ENCODE data around the gene PRKACB.
"Not testable (repeated sequence)": the region's sequence is repeated elsewhere in the genome, so short reads cannot be mapped to it uniquely, and the experiment has no call there.

Gene PRKACB

DNA sequence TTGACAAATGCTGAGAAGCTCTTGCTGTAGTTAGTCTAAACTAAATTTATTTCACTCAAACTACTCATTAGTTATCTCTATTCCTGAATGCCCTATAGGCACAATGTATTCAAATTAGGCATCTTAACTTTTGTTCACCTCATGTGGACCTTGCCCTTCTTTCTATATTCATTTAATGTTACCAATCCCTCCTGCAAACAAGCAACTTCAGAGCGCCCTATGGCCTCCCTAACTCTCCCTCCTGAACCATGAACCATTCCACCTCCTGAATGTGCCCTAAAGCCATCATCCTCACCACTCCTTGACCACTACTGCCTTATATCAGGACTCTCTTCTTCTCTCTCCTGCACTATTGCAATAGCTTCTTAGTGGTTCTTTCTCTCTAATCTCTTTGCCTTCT lies 122.7 kb downstream of the PRKACB start:
- TF ChIP-seq JUND (IDR thresholded peaks at IDR 0.05; ENCODE audit: low read depth): no peak
- no peak for DNase-seq (ENCODE audit: low read depth in 1 of 2, low spot score in 1 of 2)
- in situ Hi-C loops (cut with HindIII; ENCODE audit: low pct_unique_long_range_greater_than_20kb, low sequenced_read_pairs): no loop called here

- in situ Hi-C loops (cut with HindIII; ENCODE audit: low pct_unique_long_range_greater_than_20kb, low sequenced_read_pairs): no loop called here
- no peak for TF ChIP-seq JUND (IDR thresholded peaks at IDR 0.05; ENCODE audit: low read depth)
- no peak for DNase-seq (ENCODE audit: low read depth in 1 of 2, low spot score in 1 of 2)
Observed at GRCh38 chr1:84267476-84267875, 123.4 kb downstream of the PRKACB start.

DNA sequence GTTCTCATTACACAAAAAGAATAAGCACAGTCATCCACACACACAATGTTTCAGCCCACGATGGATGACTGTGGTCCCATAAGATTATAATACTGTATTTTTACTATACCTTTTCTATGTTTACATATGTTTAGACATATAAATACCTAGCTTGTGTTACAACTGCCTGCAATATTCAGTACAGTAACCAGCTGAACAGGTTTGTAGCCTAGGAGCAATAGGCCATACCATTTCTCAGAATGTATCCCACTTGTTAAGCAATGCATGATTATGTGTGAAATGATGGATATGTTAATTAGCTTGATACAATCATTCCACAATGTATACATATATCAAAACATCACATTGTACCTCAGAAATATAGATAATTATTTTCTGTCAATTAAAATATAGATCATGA lies 124.3 kb downstream of the PRKACB start:
- no peak for TF ChIP-seq JUND (IDR thresholded peaks at IDR 0.05; ENCODE audit: low read depth)
- in situ Hi-C loops (cut with HindIII; ENCODE audit: low pct_unique_long_range_greater_than_20kb, low sequenced_read_pairs): no loop called here
- peak in 1 of 2 experiments; percentile 64 for DNase-seq (ENCODE audit: low read depth in 1 of 2, low spot score in 1 of 2)

GRCh38 chr1:84269306-84269705 lies 125.2 kb downstream of the PRKACB start:
- TF ChIP-seq JUND (IDR thresholded peaks at IDR 0.05; ENCODE audit: low read depth): no peak
- DNase-seq (ENCODE audit: low read depth in 1 of 2, low spot score in 1 of 2): no peak
- in situ Hi-C loops (cut with HindIII; ENCODE audit: low pct_unique_long_range_greater_than_20kb, low sequenced_read_pairs): no loop called here

DNA sequence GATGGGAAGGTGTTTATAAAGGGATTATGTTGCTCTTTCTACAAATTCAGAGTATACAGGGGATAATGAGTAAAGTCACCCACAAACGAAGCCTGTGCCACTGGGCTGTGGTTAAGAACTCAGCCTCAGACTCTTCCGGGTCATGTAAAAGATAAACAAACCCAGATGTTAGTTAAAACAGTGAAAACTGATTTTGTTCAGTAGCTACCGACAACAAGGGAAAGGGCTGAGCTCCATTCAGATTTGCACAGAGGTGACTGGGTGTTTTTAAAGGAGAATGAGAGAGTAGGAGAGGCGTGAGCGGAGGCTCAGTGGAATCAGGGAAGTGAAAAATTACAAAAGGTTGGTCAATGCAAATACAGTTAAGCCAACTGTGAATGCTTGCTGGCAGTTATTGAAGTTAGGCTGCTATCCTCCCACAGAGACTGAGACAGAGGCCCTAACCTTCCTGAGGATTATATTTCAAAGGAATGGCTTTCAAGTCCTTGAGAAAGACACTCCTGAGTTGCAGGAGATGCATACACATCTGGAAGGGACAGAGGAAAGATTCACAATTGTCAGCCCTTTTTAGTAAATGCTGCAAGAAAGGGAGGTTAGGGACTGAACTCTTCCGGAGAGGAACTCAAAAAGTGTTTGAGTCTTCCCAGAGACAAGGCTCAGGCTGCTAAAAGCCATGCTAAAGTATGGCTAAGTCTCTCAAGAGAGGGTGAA lies 127.5 kb downstream of the PRKACB start:
- DNase-seq (ENCODE audit: low read depth in 1 of 2, low spot score in 1 of 2): peak in 1 of 2 experiments; percentile 33
- TF ChIP-seq JUND (IDR thresholded peaks at IDR 0.05; ENCODE audit: low read depth): no peak
- in situ Hi-C loops (cut with HindIII; ENCODE audit: low pct_unique_long_range_greater_than_20kb, low sequenced_read_pairs): no loop called here

- in situ Hi-C loops (cut with HindIII; ENCODE audit: low pct_unique_long_range_greater_than_20kb, low sequenced_read_pairs): no loop called here
- no peak for TF ChIP-seq JUND (IDR thresholded peaks at IDR 0.05; ENCODE audit: low read depth)
- DNase-seq (ENCODE audit: low read depth in 1 of 2, low spot score in 1 of 2): peak in 1 of 2 experiments; percentile 49
Observed at GRCh38 chr1:84272401-84272800, 128.3 kb downstream of the PRKACB start.

DNA sequence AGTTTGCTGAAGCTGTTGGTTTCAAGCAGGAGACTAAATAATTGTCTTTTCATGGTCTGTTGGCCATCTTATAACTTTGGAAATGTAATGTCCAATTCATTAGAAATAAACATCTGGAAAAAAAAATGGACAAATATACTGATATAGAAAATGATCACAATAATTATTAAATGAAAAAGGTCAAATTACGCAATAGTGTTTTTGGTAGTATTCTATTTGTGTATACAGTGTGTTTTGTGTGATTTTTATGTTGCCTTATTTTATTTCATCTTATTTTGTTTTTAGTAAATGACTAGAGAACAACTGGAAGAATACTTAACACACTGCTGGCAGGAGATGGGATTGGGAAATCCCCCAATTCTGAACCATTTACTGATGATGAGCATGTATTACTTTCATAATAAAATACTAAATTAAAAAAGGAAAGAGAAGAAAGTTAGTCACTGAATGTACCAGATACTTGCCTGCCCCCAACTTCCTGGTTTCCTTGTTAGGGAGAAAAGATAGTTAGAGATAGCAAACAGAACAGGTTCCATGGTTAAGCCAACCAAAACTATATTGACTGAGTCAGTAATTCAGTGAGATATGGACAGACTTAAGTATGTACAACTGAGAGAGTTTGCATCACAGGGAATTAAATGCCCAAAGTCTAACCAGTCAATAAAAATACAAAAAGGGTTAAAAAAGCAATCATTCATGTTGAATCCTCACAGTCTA lies 133.4 kb downstream of the PRKACB start:
- TF ChIP-seq JUND (IDR thresholded peaks at IDR 0.05; ENCODE audit: low read depth): no peak
- DNase-seq (ENCODE audit: low read depth in 1 of 2, low spot score in 1 of 2): no peak
- in situ Hi-C loops (cut with HindIII; ENCODE audit: low pct_unique_long_range_greater_than_20kb, low sequenced_read_pairs): no loop called here

GRCh38 chr1:84278905-84279304 lies 134.8 kb downstream of the PRKACB start:
- TF ChIP-seq JUND (IDR thresholded peaks at IDR 0.05; ENCODE audit: low read depth): no peak
- in situ Hi-C loops (cut with HindIII; ENCODE audit: low pct_unique_long_range_greater_than_20kb, low sequenced_read_pairs): no loop called here
- DNase-seq (ENCODE audit: low read depth in 1 of 2, low spot score in 1 of 2): no peak

- DNase-seq (ENCODE audit: low read depth in 1 of 2, low spot score in 1 of 2): no peak
- TF ChIP-seq JUND (IDR thresholded peaks at IDR 0.05; ENCODE audit: low read depth): no peak
- in situ Hi-C loops (cut with HindIII; ENCODE audit: low pct_unique_long_range_greater_than_20kb, low sequenced_read_pairs): no loop called here
Observed at GRCh38 chr1:84280912-84281311, 136.8 kb downstream of the PRKACB start.

DNA sequence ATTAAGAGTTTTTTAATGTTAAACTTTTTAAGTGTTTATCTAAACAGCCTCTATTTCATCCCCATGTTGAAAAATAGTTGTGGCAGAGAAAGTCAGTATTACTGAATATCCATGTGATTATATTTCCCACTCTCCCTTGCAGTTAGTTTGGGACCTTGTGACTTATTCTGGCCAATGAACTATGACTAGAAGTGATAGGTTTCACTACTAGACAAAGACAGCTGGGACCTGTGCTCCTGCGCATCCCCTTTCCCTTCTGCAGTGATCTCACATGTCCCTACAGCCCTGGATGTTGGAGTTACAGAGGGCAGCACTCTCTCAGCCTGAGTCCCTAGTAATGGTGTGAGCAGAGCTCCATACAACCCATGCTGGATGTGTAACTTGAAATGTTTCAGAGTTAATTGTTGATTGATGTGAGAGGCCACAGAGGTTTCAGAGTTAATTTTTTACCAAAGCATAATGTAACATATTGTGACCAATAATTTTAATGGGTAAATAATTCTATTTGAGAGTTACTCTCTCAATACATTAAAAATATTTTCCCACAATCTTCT lies 138.8 kb downstream of the PRKACB start:
- DNase-seq (ENCODE audit: low read depth in 1 of 2, low spot score in 1 of 2): no peak
- in situ Hi-C loops (cut with HindIII; ENCODE audit: low pct_unique_long_range_greater_than_20kb, low sequenced_read_pairs): no loop called here
- no peak for TF ChIP-seq JUND (IDR thresholded peaks at IDR 0.05; ENCODE audit: low read depth)

GRCh38 chr1:84283381-84283780 lies 139.3 kb downstream of the PRKACB start:
- no peak for TF ChIP-seq JUND (IDR thresholded peaks at IDR 0.05; ENCODE audit: low read depth)
- in situ Hi-C loops (cut with HindIII; ENCODE audit: low pct_unique_long_range_greater_than_20kb, low sequenced_read_pairs): no loop called here
- DNase-seq (ENCODE audit: low read depth in 1 of 2, low spot score in 1 of 2): no peak

DNA sequence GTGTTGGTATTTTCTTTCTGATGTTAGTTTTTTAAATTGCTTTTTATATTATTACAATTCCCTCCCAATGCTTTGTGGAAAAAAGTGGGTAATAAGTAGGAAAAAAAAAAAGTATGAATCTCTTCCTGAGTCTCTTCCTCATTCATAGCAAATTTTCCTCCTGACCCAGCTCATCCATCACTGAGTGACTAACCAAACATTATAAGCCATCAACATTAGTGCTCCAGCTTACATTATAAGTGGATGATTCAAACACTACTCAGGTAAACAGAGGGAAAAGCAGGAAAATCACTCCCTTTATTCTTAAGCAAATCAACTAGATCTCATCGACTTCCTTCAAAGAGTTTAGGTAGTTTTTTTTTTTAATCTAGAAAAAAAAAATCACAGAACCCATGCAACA lies 142.0 kb downstream of the PRKACB start:
- in situ Hi-C loops (cut with HindIII; ENCODE audit: low pct_unique_long_range_greater_than_20kb, low sequenced_read_pairs): no loop called here

GRCh38 chr1:84287389-84287788 lies 143.3 kb downstream of the PRKACB start:
- in situ Hi-C loops (cut with HindIII; ENCODE audit: low pct_unique_long_range_greater_than_20kb, low sequenced_read_pairs); DNase-seq (ENCODE audit: low read depth in 1 of 2, low spot score in 1 of 2): not testable (repeated sequence)

More for the DNA sequence above, 142.0 kb downstream of the PRKACB start:
- DNase-seq (ENCODE audit: low read depth in 1 of 2, low spot score in 1 of 2): no peak
- TF ChIP-seq JUND (IDR thresholded peaks at IDR 0.05; ENCODE audit: low read depth): no peak

Data from T47D (cell line).